Suprapubic skin (tissue), 3 donors: ENCODE measurements around the gene GRID2.

Experiments
- CTCF ChIP-seq, 2 donors: fragments of 200-600 bp in 1 of 2; fragments of 450-650 bp in 1 of 2; sonication (generic) in 1 of 2; IDR thresholded peaks; one replicate each; pipeline ENCODE4 v1.5.1; 2016 to 2019; ENCODE audit warnings: antibody characterized with exemption in 2 of 2, mild to moderate bottlenecking in 1 of 2, moderate library complexity in 1 of 2
- POLR2A ChIP-seq, 2 donors: fragments of 450-650 bp; IDR thresholded peaks; one replicate each; pipeline ENCODE4 v1.6.1; 2017; ENCODE audit warnings: antibody characterized with exemption in 2 of 2, mild to moderate bottlenecking in 2 of 2, moderate library complexity in 2 of 2

GRCh38 chr4:92535599-92535998 is 231.8 kb downstream of the GRID2 start:
- TF ChIP-seq CTCF (IDR thresholded peaks at IDR 0.05) (no peak), POLR2A (IDR thresholded peaks at IDR 0.05) (no peak)
